ENCODE results near the gene BABAM2. TPM values are rescaled to one million over a fixed set of nuclear protein-coding genes. Genes with fewer than 3 reads are reported as not detected.

Gene BABAM2
- total RNA-seq, 1 donor = 42.0 TPM

DNA sequence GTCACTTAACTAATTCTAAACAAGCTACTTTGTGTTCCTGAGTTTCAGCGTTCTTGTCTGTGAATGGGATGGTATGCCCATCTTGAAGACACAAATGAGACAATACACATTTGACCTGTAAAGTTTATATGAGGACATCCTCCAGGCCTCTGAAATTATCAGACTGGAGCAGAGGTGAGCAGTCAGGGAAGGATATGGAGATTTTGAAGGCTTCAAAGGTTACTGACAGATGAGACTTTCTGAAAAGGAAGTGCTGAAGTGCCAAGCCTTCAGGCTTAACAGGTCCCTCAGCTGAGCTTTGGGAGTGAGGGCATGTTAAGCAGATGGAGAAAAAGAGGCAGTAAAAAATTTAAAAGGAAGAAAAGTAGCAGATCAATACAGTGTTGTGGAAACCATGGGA, 391.2 kb downstream of the BABAM2 start:
- H3K27ac ChIP-seq (ENCODE audit: low read depth, low read length) = no peak overlapping the region
- DNase-seq (ENCODE audit: insufficient read length, low spot score, missing footprints) = no peak
- no peaks in the 10 kb centered on the region for H3K27me3 ChIP-seq (ENCODE audit: insufficient read depth, low read length)
- H2AFZ ChIP-seq (ENCODE audit: low read length) = no peak overlapping the region
- no peaks in the 10 kb centered on the region for H3K79me2 ChIP-seq (ENCODE audit: insufficient read depth, low read length)
- TF ChIP-seq CTCF (IDR thresholded peaks at IDR 0.05; ENCODE audit: extremely low read depth, low read depth, low read length) = no peak
- no peak overlapping the region for H3K4me3 ChIP-seq (ENCODE audit: insufficient read depth, low read length)
- no peaks in the 10 kb centered on the region for H3K36me3 ChIP-seq (ENCODE audit: insufficient read depth, low read length)
- H4K20me1 ChIP-seq (ENCODE audit: insufficient read depth, low read length) = no peaks in the 10 kb centered on the region
- H3K9me3 ChIP-seq (ENCODE audit: low read depth, low read length) = no peaks in the 10 kb centered on the region
- peaks cover 9% of the 10 kb centered on the region for H3K4me1 ChIP-seq (ENCODE audit: insufficient read depth, low read length)
- no peak overlapping the region for H3K4me2 ChIP-seq (ENCODE audit: insufficient read depth, low read length)

DNA sequence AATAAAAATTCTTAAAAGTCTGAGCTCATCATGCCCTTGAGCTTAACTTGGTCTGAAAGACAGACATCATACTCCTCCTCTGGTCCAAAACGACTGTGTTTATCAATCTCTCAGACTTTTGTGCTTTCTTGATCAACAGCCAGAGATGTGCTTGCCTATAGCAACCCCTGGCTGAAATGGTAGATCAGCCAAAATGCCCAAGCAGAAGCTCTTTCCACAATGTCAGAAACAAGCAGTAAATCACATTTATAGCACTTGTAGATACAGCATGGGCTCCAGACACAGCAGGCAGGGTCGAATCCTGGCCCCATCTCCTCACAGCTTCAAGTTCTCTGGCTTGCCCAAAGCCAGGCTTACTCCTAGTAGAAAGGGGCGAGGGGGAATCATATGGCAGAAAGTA, 391.7 kb downstream of the BABAM2 start:
- H3K27ac ChIP-seq (ENCODE audit: low read depth, low read length) = no peak overlapping the region
- DNase-seq (ENCODE audit: insufficient read length, low spot score, missing footprints) = no peak
- no peak for TF ChIP-seq CTCF (IDR thresholded peaks at IDR 0.05; ENCODE audit: extremely low read depth, low read depth, low read length)
- H3K79me2 ChIP-seq (ENCODE audit: insufficient read depth, low read length) = no peaks in the 10 kb centered on the region
- H3K4me1 ChIP-seq (ENCODE audit: insufficient read depth, low read length) = peaks cover 11% of the 10 kb centered on the region
- no peaks in the 10 kb centered on the region for H4K20me1 ChIP-seq (ENCODE audit: insufficient read depth, low read length)
- H3K4me3 ChIP-seq (ENCODE audit: insufficient read depth, low read length) = no peak overlapping the region
- no peaks in the 10 kb centered on the region for H3K9me3 ChIP-seq (ENCODE audit: low read depth, low read length)
- H3K4me2 ChIP-seq (ENCODE audit: insufficient read depth, low read length) = no peak overlapping the region
- no peaks in the 10 kb centered on the region for H3K27me3 ChIP-seq (ENCODE audit: insufficient read depth, low read length)
- no peaks in the 10 kb centered on the region for H3K36me3 ChIP-seq (ENCODE audit: insufficient read depth, low read length)
- H2AFZ ChIP-seq (ENCODE audit: low read length) = no peak overlapping the region

DNA sequence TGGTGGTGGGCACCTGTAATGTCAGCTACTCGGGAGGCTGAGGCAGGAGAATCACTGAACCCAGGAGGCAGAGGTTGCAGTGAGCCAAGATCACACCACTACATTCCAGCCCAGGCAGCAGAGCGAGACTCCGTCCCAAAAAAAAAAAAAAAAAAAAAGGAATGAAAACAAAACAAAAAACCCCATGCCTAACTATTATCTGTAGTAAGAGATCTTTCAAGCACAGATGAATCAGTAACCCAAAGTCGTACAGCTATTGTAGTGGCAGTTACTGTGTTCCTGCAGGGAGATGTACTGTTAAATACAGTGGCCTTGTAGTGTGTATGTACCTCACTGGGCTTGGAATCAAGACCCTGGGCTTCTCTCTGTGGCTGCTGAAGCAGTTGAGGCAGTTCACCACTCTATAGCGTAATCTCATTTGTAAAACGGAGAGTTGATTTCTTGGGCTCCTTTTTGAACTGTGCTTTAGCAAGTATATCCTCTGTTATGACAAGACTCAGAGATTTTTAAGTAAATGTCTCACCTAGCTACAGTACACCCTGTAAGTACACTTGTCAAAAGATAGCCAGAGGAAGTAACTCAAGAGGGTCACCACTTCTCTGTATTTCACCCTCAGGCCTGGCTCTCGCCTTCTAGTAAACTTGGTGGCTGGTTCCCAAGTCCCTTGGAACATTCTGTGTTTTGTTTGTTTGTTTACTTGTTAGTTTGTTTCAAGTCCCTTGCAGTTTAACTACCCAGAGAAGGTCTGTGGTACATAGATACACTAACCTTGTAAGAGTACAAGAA, 392.5 kb downstream of the BABAM2 start:
- no peak for DNase-seq (ENCODE audit: insufficient read length, low spot score, missing footprints)
- no peak for TF ChIP-seq CTCF (IDR thresholded peaks at IDR 0.05; ENCODE audit: extremely low read depth, low read depth, low read length)
- peaks cover 19% of the 10 kb centered on the region for H3K4me1 ChIP-seq (ENCODE audit: insufficient read depth, low read length)
- no peaks in the 10 kb centered on the region for H3K9me3 ChIP-seq (ENCODE audit: low read depth, low read length)
- H4K20me1 ChIP-seq (ENCODE audit: insufficient read depth, low read length) = no peaks in the 10 kb centered on the region
- H3K27ac ChIP-seq (ENCODE audit: low read depth, low read length) = no peak overlapping the region
- no peaks in the 10 kb centered on the region for H3K36me3 ChIP-seq (ENCODE audit: insufficient read depth, low read length)
- H3K79me2 ChIP-seq (ENCODE audit: insufficient read depth, low read length) = no peaks in the 10 kb centered on the region
- H3K27me3 ChIP-seq (ENCODE audit: insufficient read depth, low read length) = no peaks in the 10 kb centered on the region
- no peak overlapping the region for H3K4me2 ChIP-seq (ENCODE audit: insufficient read depth, low read length)
- H3K4me3 ChIP-seq (ENCODE audit: insufficient read depth, low read length) = no peak overlapping the region
- no peak overlapping the region for H2AFZ ChIP-seq (ENCODE audit: low read length)

GRCh38 chr2:28283861-28284260, 393.3 kb downstream of the BABAM2 start:
- Histone ChIP-seq H3K4me1 (ENCODE audit: insufficient read depth, low read length) (peaks cover 19% of the 10 kb centered on the region), H3K4me3 (ENCODE audit: insufficient read depth, low read length) (no peak overlapping the region), H3K79me2 (ENCODE audit: insufficient read depth, low read length) (no peaks in the 10 kb centered on the region), H3K4me2 (ENCODE audit: insufficient read depth, low read length) (no peak overlapping the region), H3K36me3 (ENCODE audit: insufficient read depth, low read length) (no peaks in the 10 kb centered on the region), H2AFZ (ENCODE audit: low read length) (no peak overlapping the region), H3K27ac (ENCODE audit: low read depth, low read length) (no peak overlapping the region), H4K20me1 (ENCODE audit: insufficient read depth, low read length) (no peaks in the 10 kb centered on the region), H3K9me3 (ENCODE audit: low read depth, low read length) (no peaks in the 10 kb centered on the region), H3K27me3 (ENCODE audit: insufficient read depth, low read length) (no peaks in the 10 kb centered on the region)
- no peak for TF ChIP-seq CTCF (IDR thresholded peaks at IDR 0.05; ENCODE audit: extremely low read depth, low read depth, low read length)
- no peak for DNase-seq (ENCODE audit: insufficient read length, low spot score, missing footprints)

All from osteoblast (primary cell).